ENCODE measurements around the gene SCN4B.

Gene SCN4B

DNA sequence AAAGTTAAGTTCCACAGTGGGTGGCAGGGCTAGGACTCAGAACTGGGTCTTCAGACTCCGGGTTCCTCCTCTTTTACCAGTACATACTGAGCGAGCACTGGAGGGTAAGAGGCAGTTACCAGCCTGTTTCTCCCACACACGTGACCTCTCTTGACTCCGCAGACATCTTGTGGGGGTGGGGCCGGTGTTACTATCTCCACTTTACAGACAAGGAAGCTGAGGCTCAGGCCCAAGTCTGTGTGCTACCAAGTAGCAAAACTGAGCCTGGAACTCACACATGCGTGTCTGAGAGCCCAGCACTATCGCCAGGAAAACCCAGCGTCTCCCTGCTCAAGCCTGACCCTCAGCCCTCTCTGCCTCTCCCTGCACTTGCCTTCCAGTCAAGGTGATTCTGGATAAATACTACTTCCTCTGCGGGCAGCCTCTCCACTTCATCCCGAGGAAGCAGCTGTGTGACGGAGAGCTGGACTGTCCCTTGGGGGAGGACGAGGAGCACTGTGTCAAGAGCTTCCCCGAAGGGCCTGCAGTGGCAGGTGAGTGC is 49.8 kb downstream of the SCN4B start:
- H3K4me3 ChIP-seq (ENCODE audit: low read length) = no peak overlapping the region
- DNase-seq (ENCODE audit: low read depth) = no peak
- TF ChIP-seq, protein P1, sequence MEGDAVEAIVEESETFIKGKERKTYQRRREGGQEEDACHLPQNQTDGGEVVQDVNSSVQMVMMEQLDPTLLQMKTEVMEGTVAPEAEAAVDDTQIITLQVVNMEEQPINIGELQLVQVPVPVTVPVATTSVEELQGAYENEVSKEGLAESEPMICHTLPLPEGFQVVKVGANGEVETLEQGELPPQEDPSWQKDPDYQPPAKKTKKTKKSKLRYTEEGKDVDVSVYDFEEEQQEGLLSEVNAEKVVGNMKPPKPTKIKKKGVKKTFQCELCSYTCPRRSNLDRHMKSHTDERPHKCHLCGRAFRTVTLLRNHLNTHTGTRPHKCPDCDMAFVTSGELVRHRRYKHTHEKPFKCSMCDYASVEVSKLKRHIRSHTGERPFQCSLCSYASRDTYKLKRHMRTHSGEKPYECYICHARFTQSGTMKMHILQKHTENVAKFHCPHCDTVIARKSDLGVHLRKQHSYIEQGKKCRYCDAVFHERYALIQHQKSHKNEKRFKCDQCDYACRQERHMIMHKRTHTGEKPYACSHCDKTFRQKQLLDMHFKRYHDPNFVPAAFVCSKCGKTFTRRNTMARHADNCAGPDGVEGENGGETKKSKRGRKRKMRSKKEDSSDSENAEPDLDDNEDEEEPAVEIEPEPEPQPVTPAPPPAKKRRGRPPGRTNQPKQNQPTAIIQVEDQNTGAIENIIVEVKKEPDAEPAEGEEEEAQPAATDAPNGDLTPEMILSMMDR (IDR thresholded peaks at IDR 0.05; ENCODE audit: insufficient read depth, low read depth, low read length, missing control alignments) = no peak

DNA sequence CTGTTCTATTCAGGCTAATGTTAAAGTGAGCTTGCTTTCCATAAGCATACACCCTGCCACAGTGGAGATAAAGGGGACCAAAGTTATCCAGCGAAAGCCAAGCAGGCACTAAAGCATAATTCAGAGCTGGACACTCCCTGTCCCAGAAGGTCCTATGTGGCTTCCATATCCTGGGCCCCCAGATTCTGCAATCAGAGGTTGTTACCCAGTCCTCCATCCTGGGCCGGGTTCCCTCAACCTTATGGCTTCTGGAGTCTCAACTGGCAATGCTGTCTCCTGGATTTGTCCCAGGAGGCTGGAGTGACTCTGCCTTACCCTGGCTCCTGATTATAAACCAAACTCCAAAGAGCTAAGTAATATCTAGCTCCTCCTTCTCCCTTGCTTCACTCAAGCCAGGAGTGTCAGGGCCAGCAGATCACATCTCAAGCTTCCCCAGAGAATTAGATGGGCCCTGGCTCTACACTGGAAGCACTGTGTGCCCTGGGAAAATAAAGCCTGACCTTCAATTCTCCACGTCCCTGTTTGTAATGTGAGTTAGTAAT is 51.9 kb downstream of the SCN4B start:
- H3K4me3 ChIP-seq (ENCODE audit: low read length) = no peak overlapping the region
- TF ChIP-seq, protein P1 (IDR thresholded peaks at IDR 0.05; ENCODE audit: insufficient read depth, low read depth, low read length, missing control alignments) = no peak
- DNase-seq (ENCODE audit: low read depth) = no peak

DNA sequence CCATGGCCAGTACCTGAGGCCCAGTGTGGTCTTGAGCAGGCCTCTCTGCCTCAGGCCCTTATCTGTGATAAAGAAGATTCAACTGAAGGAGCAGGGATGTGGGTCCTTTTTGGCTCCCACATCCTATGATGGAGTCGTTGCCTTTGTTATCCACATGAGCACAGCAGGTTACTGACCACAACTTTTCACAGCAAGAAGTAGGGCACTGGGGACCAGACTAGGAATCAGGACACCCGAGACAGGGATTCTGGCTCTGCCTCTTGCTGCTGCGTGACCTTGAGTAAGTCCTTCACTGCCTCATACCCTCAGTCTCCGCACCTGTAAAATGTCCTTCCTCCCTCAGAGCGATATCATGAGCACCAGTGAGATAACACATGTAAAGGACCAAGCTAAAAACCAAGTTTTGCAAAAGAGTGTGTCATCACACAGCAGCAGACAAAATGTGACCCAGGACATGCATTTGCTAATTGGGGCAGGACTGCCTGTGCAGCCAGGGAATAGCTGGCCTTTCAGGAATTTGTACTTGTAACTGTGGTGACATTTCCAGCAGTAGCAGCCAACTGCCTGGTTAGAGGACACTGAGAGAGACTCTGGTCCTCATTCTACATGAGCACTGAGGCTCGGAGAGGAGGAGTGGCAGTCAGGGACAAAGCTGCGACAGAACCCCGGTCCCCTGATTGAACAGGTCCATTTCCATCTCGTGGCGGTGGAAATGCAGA is 52.6 kb downstream of the SCN4B start:
- TF ChIP-seq, protein P1 (IDR thresholded peaks at IDR 0.05; ENCODE audit: insufficient read depth, low read depth, low read length, missing control alignments) = no peak
- no peak overlapping the region for H3K4me3 ChIP-seq (ENCODE audit: low read length)
- DNase-seq (ENCODE audit: low read depth) = no peak

DNA sequence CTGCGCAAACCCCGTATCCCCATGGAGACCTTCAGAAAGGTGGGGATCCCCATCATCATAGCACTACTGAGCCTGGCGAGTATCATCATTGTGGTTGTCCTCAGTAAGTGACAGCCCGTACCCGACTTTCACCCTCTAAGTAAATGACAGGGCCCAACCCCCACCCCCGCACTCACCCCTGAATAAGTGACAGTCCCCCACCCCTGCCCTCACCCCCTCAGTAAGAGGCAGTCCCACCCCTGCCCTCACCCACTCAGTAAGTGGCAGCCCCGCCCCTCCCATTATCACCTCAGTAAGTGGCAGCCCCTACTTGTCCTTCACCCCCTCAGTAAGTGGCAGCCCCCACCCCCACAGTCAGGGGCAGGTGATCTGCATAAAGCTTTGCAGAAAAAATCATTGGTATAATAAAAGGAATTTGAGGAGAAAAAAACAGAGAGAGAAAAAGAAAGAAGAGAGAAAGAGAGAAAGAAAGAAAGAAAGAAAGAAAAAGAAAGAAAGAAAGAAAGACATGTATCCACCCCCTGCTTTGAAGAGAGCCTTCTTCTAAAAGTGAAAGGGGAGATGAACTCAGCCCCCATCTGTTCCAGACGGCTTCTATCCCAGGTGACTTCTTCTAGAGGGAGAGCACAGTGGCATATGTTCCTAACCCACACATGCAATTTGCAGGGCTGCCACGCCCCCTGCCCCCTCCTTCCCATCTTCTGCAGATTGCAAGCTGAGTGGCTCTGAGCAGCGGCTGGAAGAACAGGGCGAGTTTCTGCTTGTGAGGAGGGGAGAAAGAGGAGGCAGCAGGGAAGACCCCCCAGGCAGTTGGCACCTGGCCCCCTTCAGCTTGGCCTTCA is 53.4 kb downstream of the SCN4B start:
- H3K4me3 ChIP-seq (ENCODE audit: low read length) = no peak overlapping the region
- no peak for DNase-seq (ENCODE audit: low read depth)
- TF ChIP-seq, protein P1 (IDR thresholded peaks at IDR 0.05; ENCODE audit: insufficient read depth, low read depth, low read length, missing control alignments) = no peak

DNA sequence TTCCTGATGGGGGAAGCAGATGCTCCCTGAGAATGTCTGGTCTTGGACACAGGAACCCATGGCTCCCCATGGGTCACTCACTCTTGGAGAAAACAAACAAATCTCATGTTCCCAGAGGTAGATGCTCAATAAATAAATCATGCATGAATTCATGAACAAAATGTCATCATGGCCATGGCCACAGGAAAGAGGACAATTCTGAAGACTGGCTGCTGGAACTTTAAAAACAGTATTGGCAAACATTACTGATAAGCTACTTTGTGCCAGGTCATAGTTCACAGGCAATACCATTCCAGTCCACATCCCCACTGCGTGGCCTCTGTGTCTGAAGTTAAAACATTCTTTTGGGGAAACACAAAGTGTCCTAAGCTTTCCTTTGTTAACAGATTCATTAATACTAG is 56.7 kb downstream of the SCN4B start:
- no peak for DNase-seq (ENCODE audit: low read depth)
- TF ChIP-seq, protein P1 (IDR thresholded peaks at IDR 0.05; ENCODE audit: insufficient read depth, low read depth, low read length, missing control alignments) = no peak
- H3K4me3 ChIP-seq (ENCODE audit: low read length) = no peak overlapping the region

DNA sequence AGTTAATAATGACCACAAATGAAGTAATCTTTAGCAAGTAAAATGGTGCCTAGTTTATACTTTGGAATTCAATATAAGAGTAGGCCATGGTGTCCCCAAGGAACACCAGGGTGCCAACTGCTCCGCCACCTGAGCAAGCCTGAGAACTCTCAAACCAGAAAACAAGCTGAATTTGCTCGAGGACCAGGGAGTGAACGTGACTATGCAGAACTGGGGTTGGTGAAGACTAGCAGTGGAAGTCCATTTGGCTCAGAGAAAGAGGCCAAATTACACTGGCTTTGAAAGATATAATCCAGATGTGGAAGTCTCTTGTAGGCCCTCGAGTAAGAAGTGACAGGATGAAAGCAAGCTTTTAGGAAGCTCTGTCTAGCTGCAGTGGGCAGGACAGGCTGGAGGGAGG is 57.1 kb downstream of the SCN4B start:
- TF ChIP-seq, protein P1 (IDR thresholded peaks at IDR 0.05; ENCODE audit: insufficient read depth, low read depth, low read length, missing control alignments) = no peak
- H3K4me3 ChIP-seq (ENCODE audit: low read length) = no peak overlapping the region
- DNase-seq (ENCODE audit: low read depth) = no peak

Data from epithelial cell of esophagus (primary cell).